ENCODE results near the gene TMA7. TPM values are rescaled to one million over a fixed set of nuclear protein-coding genes. Genes with fewer than 3 reads are reported as not detected.

The TMA7 gene
- total and polyA plus RNA-seq, 2 of the 13 experiments (the other 11 are each of a cell fraction or from before 2014, with no cell fraction given), result 100 to 486 TPM

GRCh38 chr3:48440590-48440958 is 517 bp downstream of the TMA7 start (continued):
- TF ChIP-seq ATAD3A (CRISPR knock-in tag; IDR thresholded peaks at IDR 0.05), result no peak
- peak; percentile 4 for TF ChIP-seq PHF5A (CRISPR knock-in tag; IDR thresholded peaks at IDR 0.05; ENCODE audit: low read depth, unreplicated experiment)
- TF ChIP-seq ZNF891 (CRISPR knock-in tag; IDR thresholded peaks at IDR 0.05), result peak; percentile 1; the same call in 1 of the 2 replicates
- TF ChIP-seq THAP8 (CRISPR knock-in tag; IDR thresholded peaks at IDR 0.05; ENCODE audit: borderline replicate concordance), result no peak
- no peak for TF ChIP-seq SRSF4 (IDR thresholded peaks at IDR 0.05; ENCODE audit: low read depth, low read length, poor library complexity, severe bottlenecking)
- TF ChIP-seq ZSCAN21 (CRISPR knock-in tag; IDR thresholded peaks at IDR 0.05; ENCODE audit: borderline replicate concordance), result 0 out of 2 replicates have a peak, but pooled peaks have one; percentile 5
- TF ChIP-seq PITX1 (CRISPR knock-in tag; IDR thresholded peaks at IDR 0.05), result 0 out of 2 replicates have a peak, but pooled peaks have one; percentile 2
- TF ChIP-seq ZNF749 (CRISPR knock-in tag; IDR thresholded peaks at IDR 0.05; ENCODE audit: borderline replicate concordance), result peak; percentile 1; the same call in 1 of the 2 replicates
- TF ChIP-seq HNRNPL (IDR thresholded peaks at IDR 0.05; ENCODE audit: low read depth, low read length), result no peak
- no peak for TF ChIP-seq ARNT (IDR thresholded peaks at IDR 0.05)
- no peak; the same call in 1 of the 2 replicates for TF ChIP-seq ZNF687 (CRISPR knock-in tag; IDR thresholded peaks at IDR 0.05)
- TF ChIP-seq ZNF263 (CRISPR knock-in tag; IDR thresholded peaks at IDR 0.05), result peak; percentile 57; the same call in 1 of the 2 replicates
